ENCODE data around the gene SEC31A.

The SEC31A gene

DNA sequence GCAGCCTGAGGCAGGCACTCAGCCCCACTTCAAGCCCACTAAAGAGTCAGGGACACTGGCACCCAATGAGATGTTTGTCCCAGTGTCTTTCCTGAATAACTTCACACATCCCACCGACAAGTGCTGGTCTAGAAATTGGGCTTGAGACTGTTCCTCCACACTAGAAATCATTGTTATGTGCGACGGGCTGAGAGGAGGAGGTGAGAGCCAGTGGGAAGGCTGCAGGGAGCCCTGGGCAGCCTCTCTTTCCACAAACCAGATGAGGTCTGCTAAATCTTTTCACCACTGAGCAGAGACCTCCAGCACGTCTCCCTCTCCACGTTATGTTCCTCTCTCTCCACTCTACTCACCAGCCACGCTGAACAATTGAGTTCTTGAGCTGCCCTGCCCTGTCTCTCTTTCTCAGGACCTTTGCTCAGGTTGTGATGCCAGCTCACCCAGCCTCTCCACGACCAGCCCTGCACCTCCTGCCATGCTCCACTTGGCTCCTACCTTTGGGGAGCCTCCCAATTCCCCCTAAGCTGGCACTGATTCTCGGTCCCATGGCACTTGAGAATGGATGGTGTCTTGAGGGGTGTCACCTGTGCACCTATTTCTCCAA lies 100.8 kb downstream of the SEC31A start:
- no peak for DNase-seq (ENCODE audit: low spot score)

DNA sequence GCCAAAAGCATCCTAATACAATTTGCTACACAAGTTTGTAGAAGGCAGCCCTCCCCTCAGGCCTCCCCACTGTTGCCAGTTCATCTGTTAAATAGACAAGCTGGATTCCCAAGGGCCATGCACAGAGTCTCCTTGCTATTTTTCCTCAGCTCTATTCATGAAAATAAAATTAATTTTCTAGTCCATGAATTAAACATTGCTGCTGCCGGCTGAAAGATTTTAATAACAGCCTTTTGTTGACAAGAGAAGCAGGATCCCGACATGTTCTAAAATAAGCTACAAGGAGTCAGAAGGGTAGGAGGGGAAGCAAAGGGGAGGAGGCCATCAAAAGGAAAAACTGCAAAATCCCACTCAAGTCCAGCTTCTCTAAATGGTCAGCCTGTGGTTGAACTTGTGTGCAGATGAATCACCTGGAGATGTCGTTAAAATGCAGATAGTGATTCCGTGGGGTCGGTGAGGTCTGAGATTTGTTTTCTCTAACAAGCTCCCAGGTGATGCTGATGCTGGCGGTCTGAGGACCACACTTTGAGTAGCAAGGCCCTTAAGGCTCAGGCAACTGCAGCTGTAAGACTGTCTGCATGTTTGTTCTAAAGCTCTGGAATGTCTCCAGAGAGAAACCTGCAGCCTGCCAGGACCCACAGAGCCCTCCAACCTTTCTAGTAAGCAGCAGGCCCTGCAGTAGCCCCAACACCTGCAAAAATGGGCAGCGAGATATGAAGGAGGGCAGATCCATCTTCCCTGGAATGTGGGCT lies 101.8 kb downstream of the SEC31A start:
- DNase-seq (ENCODE audit: low spot score) = no peak

DNA sequence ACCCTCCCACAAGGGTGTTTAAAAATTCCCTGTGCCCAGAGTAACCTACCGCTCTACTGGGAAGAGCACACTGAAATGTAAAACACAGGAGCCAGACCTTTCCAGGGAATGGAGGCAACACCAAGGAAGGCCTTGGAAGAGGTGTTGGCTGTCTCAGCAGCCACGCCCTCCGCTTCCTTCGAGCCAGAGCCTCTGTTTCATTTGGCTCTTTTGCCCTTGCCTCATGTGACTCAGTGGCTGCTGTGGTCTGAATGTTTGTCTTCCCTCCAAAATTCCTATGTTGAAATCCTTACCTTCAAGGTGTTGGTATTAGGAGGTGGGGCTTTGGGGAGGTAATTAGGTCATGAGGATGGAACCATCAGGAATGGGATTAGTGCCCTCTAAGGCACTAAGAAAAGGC lies 103.6 kb downstream of the SEC31A start:
- no peak for DNase-seq (ENCODE audit: low spot score)

DNA sequence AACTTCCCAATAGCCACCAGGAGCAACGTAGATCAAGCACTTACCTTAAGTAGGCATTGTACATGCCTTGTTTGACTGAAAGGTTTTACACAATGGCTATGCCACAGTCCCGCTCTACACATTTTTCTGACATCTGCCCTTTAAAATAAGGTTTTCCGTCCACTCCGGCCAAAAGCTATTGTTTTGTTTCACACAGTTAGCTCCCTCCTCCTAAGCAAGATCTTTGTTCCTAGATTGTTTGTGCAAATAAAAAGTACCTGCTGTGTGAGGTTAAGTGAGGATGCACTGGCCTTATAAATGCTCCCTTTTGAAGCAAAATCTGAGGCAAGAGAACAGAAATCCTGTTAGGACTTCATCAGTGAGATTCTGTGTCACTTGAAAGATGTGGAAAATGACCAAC lies 104.1 kb downstream of the SEC31A start:
- no peak for DNase-seq (ENCODE audit: low spot score)

DNA sequence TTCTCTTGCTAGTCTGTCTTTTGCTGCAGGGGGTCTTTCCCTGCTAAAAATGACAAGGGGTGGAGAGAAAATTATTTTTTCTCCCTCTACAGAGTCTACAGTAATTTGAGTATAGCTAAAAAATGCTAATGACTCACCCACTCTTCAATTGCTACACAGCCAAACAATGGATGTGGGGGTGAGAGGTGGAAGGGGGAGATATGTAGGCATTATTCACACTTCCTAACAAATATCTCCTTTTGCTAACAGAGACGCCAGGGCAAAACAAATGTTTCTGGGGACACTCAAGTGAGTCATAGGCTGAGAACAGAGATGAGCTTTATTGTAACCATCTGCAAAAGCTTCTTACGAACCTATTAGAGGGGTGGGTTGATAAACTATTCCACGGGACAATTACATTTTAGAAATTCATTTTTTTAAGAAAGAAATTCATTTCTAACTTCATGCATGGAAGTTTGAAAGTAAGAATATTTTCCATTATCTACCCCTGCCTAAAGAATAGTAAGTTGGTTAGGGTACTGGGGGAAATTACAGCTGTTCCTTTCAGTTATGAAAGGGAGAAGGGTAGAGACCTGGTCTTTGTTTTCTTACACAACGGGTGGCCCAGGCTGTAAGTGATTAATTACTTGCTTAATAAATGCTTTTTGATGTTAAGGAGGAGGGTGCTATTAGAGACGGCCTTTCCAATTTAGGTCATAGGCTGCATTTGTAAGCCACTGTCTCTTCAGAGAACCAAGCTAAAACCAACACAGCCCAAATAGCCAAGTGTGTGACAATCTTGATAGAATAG lies 105.1 kb downstream of the SEC31A start:
- DNase-seq (ENCODE audit: low spot score) = no peak

DNA sequence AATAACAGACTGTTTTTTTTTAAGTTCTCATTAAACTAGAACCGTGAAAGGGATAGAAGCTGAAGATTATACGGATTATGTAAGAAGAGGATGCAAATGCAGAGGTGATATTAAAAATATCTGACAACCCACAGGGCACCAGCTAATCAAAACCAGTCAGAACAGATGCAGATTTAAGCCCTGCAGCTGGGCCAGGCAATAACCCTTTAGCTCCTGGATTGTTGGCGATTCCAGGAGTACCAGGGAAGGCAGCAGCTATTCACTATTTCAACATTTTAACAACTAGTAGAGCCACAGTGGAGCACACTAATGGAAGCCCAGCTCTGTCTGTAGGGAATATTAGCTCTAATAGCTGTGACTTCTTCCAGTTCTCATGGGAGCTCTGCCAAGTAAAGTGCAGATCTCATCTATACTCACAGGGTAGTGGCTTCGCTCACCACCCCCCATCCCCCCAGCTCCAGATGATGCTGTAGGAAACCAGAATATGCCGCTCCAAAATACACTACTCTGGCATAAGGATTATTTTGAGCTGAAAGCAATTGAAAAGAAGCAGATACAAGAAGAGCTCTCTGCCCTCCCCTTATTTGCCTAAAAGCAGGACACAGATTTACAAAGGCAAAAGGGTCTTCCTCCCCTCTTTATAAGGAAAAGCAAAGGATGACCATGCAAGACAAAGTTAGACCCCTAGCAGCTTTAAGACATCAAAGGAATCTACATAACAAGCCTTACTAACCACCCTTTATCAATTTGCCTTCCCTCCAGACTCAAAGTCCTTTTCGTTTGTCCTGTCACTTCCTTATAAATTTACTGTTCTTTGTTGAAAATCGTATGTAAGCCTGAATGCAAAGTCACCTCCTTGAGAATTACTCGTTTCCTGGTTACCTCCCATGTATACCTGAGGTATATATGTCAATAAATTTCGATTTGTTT lies 106.0 kb downstream of the SEC31A start:
- DNase-seq (ENCODE audit: low spot score) = peak; percentile 70

DNA sequence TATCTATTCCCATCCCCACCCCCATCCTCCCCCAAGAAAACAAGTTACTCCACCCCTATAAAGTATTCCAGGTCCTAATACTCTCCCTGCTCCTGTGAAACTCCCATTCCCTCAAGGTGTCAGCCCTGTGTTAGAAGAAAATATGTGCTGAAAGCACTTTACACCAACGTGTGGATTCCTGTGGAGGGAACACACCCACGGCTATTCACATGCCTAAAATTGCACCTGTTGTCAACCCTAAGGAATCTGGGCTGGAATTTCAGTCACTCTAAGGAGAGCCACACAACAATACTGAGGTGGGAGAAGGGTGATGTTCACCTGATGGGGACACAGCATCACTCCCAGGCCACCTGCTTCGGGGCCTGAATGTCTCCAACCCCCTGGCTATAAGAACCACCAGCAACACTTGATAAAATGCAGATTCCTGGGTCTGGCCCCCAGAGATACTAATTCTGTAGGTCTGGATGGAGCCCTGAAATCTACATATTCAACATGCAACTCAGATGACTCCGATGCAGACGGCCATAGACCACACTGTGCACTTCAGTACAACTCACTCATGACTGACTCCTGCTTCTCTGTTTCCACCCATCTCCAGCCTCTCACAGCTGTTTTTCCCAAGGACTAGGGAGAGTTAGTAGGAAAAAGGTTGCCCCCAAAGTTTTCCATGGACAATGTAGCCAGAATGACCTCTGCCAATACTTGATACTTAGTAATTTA lies 108.2 kb downstream of the SEC31A start:
- no peak for DNase-seq (ENCODE audit: low spot score)

DNA sequence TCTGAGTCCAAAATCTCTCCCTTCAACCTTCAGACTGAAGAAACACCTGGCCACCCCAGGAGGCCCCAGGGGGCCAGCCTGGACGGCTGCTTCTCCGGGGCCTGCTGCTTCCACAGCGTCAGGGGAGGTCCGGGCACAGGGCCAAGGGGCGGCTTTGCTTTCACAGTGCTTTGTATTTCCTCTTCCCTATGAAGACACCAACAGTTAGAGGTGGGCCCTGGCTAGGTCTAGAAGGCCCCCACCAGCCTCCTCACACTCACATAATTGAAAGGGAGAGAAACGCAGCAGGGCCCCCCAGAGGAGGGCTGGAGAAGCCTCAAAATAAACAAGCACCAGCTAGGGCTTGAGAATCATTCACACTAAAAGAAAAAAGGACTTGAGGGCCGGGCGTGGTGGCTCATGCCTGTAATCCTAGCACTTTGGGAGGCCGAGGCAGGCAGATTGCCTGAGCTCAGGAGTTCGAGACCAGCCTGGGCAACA lies 110.2 kb downstream of the SEC31A start:
- peak; percentile 91 for DNase-seq (ENCODE audit: low spot score)

DNA sequence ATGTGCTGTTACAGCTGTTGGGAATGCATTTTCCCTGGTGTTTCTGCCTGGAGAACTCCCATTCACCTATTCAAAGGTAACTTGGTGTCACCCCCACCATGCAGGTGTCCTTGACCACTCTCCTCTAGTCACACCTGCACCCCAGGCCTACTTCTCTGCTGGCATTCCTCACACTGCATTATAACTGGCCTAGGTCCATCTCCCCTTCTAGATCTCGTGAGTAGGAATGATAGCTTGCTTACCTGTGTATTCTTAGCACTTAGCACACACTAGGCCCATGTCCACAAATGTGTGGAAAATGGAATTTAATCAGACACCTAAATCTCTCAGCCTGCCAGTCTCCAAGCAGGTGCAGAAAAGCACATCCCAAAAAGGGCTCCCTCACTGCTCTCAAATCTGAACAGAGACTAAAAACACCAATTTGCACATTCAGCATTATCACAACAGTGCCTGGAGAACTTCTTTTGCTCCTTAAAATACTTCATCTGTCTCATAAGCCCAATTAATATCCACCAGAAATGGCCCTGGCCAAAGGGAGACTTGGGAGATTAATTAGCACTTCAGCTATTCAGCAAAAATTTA lies 110.7 kb downstream of the SEC31A start:
- no peak for DNase-seq (ENCODE audit: low spot score)

DNA sequence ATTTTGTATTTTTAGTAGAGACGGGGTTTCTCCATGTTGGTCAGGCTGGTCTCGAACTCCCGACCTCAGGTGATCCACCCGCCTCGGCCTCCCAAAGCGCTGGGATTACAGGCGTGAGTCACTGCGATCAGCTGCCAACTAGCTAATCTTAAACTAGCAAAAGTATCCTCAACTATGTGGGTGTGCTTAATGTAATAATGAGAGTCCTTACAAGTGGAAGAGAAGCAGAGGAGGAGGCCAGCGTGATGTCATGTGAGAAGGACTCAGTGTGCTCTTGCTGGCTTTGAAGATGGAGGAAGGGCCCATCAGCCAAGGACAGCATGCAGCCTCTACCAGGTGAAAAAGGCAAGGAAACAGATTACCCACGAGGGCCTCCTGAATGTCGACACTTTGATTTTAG lies 111.9 kb downstream of the SEC31A start:
- DNase-seq (ENCODE audit: low spot score) = no peak

DNA sequence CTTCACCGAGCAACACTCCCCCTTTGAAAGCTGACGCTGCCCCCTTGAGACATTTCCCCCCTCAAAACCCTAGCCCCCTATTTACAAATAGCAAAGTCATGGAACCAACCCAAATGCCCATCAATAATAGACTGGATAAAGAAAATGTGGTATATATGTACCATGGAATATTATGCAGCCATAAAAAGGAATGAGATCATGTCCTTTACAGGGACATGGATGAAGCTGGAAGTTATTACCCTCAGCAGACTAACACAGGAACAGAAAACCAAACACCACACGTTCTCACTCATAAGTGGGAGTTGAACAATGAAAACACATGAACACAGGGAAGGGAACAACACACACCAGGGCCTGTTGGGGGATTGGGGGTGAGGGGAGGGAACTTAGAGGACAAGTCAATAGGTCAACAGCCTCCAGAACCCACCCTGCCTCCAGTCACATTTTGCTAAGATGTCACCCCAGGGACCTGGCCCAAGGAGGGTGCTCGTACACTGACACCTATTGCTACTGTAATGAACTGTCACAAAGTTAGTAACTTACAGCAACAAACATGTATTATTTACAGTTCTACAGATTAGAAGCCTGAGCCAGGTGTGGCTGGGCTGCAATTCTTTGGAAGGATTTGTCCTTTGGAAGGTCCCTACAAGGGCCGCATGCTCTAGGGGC lies 113.0 kb downstream of the SEC31A start:
- DNase-seq (ENCODE audit: low spot score) = no peak

DNA sequence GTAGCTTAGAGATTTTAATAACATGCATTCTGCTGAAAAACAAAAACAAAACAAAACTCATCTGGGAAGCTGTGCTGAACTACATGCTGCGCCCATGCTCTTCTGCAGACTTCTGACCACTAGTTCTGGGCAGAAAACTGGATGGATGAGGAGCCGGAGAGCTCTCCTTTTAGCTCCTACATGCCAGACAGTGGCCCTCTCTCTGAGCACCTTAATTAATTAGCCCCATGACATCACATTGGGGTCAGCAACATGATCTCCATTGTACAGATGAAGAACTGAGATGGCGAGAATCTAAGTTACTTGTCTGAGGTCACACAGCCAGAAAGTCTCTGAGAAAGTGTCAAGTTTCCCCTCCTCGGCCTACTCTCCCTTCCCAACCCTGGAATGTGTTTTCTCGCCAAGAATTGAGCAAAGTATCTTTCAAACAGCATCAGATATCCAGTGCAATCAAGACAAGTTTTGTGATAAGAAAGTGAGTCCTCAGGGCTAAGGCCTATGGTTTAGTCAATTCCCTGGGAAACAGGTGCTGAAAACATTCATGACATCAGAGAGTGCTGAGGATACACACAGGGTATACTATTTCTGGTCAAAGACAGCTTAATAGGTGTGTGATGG lies 113.9 kb downstream of the SEC31A start:
- DNase-seq (ENCODE audit: low spot score) = no peak

DNA sequence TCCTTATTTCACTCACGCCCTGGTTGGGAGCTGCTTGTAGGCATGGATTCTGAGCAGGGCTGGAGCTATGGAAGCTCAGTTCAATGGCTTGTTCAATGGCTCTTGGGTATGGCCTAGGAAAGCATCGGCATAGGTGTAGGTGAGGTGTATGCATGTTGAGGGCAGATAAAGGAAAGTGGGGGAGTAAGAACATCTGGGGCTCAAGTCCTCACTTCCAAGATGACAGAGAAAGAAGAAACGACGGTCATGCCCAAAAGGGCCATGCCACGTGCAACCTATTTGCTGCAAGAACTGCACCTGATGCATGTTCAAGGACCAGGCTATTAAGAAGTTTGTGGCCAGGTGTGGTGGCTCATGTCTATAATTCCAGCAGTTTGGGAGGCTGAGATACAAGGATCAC lies 115.7 kb downstream of the SEC31A start:
- DNase-seq (ENCODE audit: low spot score) = no peak

DNA sequence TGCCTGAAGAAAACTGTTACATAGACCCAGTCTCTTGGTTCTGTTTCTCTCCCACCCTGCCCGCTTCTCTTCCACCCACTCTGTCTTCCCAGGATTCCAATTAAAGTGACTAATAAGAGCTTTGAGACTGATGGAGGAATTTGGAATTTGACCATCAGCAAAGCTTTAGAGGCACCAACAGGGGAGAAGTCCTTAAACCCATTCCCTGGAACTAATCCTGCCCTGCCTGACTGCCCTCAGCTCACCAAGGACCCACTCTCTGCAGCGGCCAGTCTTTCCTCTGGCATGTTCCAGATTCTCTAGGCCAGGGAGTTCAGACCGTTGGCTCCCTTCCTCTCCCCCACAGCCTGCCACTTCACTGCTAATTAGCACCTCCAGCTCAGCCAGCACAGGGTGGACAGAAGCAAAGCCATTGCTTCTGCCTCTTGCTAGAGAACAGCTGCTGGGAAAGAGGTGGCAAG lies 116.2 kb downstream of the SEC31A start:
- DNase-seq (ENCODE audit: low spot score) = no peak

DNA sequence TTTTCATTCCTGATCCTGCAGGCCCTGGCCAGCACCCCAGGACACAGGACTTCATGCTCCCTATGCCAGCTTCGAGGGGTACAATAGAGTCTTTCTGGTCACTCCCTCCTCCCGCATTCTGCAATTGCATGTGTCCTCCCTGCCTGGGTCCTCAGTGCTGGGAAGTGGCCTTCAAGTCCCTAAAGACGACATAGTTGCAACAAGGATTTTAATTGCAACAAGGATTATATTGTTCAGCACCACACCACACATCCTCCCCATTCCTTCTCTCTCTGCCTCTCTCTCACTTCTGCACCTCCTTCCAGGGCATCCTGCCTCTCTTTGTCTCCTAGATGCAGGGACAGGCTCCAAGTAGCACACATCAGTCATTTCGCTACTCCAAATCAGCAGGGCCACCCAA lies 117.9 kb downstream of the SEC31A start:
- DNase-seq (ENCODE audit: low spot score) = no peak

DNA sequence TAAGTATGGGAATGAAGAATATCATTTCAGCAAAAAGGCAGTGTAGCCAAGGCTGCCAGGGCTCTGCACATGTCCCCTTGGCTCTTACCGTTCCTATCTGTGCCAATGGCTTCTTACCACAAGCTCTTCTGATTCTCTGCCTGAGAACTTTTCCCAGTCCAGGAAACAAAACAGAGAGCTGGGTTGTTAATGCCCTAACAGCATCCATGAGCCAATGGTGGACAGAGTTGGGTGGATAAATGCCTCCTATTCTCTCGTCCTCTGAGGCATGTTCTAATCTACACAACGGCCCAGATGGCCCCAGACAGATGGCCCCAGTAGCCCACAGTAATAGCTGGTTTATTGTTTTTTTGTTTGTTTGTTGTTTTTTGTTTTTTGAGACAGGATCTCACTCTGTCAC lies 120.3 kb downstream of the SEC31A start:
- no peak for DNase-seq (ENCODE audit: low spot score)
